Measurements from ENCODE around the gene MS4A18.
"Not testable (repeated sequence)": the region's sequence is repeated elsewhere in the genome, so short reads cannot be mapped to it uniquely, and the experiment has no call there.

The MS4A18 gene

GRCh38 chr11:60700689-60701468, 23.6 kb upstream of the MS4A18 start:
- TF ChIP-seq ZFX (IDR thresholded peaks at IDR 0.05; ENCODE audit: borderline replicate concordance) = no peak
- peak; percentile 48 for TF ChIP-seq CTCF (IDR thresholded peaks at IDR 0.05)
- H3K27ac ChIP-seq = no peak overlapping the region

GRCh38 chr11:60701469-60701818, 23.1 kb upstream of the MS4A18 start:
- no peak overlapping the region for H3K27ac ChIP-seq
- no peak for TF ChIP-seq ZFX (IDR thresholded peaks at IDR 0.05; ENCODE audit: borderline replicate concordance)
- TF ChIP-seq CTCF (IDR thresholded peaks at IDR 0.05) = no peak

DNA sequence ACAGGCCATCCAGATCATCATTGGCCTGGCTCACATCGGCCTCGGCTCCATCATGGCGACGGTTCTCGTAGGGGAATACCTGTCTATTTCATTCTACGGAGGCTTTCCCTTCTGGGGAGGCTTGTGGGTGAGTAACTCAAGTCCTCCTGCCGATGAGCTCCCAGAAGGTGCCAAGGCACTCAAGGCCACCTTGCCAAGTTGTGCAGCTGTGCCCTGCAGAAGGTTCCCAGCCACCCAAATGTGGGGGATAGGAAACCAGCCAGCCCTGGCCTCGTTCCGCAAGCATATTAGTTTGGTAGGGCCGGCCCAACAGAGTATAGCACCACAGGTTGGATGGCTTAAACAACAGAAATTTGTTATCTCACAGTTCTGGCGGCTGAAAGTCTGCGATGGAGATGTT, 21.1 kb upstream of the MS4A18 start:
- H3K27ac ChIP-seq = no peak overlapping the region
- TF ChIP-seq ZFX (IDR thresholded peaks at IDR 0.05; ENCODE audit: borderline replicate concordance) (no peak), CTCF (IDR thresholded peaks at IDR 0.05) (no peak)

DNA sequence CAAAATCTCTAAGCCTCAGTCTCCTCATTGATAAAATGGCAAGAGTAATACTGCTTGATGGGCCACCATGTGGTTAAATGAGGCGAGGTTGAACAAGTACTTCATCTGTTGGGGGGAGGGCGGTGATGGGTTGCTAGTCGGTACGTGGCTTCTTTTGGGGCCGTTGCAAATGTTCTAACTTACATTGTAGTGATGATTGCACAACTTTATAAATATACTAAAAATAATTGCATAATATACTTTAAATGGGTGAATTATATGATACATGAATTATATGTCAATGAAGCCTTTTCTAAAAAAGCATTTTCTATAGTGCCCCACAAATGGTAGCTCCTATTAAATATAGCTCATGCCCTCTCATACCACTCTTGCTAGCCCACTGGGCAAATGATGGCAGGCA, 18.6 kb upstream of the MS4A18 start:
- H3K27ac ChIP-seq = no peak overlapping the region
- no peak for TF ChIP-seq ZFX (IDR thresholded peaks at IDR 0.05; ENCODE audit: borderline replicate concordance)

DNA sequence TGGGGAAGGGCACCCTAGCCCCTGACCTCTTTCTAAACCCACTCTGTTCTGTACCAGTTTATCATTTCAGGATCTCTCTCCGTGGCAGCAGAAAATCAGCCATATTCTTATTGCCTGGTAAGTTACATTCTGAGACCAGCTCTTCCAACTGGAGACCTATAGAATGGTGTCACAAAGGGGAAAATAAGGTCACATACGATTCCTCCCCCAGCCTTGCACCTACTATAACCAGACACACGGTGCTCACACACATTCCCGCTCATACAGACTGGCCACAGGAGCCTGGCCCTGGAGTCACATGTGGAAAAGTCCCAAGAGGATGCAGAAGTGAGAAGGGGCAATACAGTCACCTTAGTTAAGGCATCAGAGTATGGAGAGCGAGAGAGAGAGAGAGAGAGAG, 17.6 kb upstream of the MS4A18 start:
- no peak overlapping the region for H3K27ac ChIP-seq
- TF ChIP-seq ZFX (IDR thresholded peaks at IDR 0.05; ENCODE audit: borderline replicate concordance) (no peak), CTCF (IDR thresholded peaks at IDR 0.05) (no peak)

DNA sequence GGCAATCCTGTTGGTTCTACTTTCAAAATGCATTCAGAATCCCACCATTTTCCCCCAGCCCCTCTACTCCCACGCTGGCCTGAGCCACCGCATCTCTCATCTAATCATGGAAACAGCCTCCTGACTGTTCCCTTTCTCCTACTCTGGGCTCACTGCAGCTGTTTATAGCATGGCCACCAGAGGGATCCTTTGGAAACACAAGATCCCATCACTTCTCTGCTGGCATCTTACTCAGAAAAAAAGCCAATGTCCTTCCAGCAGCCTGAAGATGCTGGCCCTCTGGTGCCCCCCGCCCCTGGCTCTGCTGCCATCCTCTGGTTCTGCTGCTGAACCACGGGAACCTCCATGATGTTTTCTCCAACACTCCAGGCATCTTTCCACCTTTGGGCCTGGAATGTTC, 14.0 kb upstream of the MS4A18 start:
- H3K27ac ChIP-seq = no peak overlapping the region
- TF ChIP-seq CTCF (IDR thresholded peaks at IDR 0.05) = no peak; the same call in 1 of the 2 replicates
- TF ChIP-seq ZFX (IDR thresholded peaks at IDR 0.05; ENCODE audit: borderline replicate concordance) = no peak

DNA sequence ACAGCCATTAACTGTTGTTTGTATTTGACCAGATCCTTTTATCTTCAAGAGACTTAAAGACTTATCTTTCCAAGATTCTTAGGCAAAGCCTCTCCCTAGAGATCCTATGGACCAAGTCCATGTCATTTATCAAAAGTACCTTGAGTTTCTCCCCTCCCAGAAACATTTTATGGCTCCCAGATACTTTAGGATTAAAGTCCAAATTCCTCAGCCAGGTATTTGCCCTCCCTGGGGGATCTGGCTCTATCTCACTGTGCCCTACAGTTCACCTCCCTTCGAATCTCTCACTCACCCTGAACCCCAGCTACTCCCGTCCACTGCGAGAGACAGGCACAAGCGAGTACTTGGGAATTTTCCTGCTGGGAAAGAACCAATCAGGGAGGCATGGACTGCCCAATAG, 13.2 kb upstream of the MS4A18 start:
- no peak overlapping the region for H3K27ac ChIP-seq
- TF ChIP-seq ZFX (IDR thresholded peaks at IDR 0.05; ENCODE audit: borderline replicate concordance) (no peak), CTCF (IDR thresholded peaks at IDR 0.05) (no peak)

DNA sequence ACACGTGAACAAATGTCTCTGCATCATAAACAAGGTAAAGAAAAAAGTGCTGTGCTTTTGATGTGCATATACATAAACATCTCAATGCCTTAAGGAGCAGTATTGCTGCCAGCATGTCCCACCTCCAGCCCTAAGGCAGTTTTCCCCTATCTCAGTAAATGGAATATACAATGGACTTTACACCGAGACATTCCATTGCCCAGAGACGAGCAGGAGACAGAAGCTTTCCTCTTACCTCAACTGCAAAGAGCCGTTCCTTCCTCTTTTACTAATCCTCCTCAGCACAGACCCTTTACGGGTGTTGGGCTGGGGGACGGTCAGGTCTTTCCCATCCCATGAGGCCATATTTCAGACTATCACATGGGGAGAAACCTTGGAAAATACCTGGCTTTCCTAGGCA, 11.1 kb upstream of the MS4A18 start:
- not testable (repeated sequence) for H3K27ac ChIP-seq
